ENCODE results near the gene ARMC7. TPM values are rescaled to one million over a fixed set of nuclear protein-coding genes. Genes with fewer than 3 reads are reported as not detected.
A peak's percentile ranks its signal among the peaks of the same experiment; 100 is the strongest.

Gene ARMC7
- total and polyA plus RNA-seq, 2 of the 13 experiments (the other 11 are each of a cell fraction or from before 2014, with no cell fraction given): 3.9 to 4.2 TPM

DNA sequence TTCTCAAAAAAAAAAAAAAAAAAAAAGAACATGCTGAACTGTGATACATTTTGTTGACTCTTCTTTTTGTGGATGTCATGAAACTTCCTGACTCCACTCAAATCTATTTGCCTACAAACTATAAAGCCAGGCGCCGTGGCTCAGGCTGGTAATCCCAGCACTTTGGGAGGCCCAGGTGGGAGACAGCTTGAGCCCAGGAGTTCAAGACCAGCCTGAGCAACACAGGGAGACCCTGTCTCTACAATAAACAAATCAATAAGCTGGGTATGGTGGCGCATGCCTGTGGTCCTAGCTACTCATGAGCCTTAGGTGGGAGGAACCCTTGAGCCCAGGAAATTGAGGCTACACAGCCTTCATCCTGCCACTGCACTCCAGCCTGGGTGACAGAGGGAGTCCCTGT is 23.2 kb downstream of the ARMC7 start (continued):
- TF ChIP-seq THAP9 (CRISPR knock-in tag; IDR thresholded peaks at IDR 0.05; ENCODE audit: borderline replicate concordance) (no peak), FOXP1 (IDR thresholded peaks at IDR 0.05) (no peak), FOXP1 (CRISPR knock-in tag; IDR thresholded peaks at IDR 0.05) (peak; percentile 51), ZNF772 (CRISPR knock-in tag; IDR thresholded peaks at IDR 0.05) (0 out of 2 replicates have a peak, but pooled peaks have one; percentile 30), ETV5 (CRISPR knock-in tag; IDR thresholded peaks at IDR 0.05; ENCODE audit: borderline replicate concordance) (peak; percentile 28; the same call in 1 of the 2 replicates), SALL1 (CRISPR knock-in tag; IDR thresholded peaks at IDR 0.05) (peak; percentile 48; the same call in 1 of the 2 replicates), RXRA (CRISPR knock-in tag; IDR thresholded peaks at IDR 0.05) (no peak), ZNF839 (CRISPR knock-in tag; IDR thresholded peaks at IDR 0.05; ENCODE audit: borderline replicate concordance) (0 out of 2 replicates have a peak, but pooled peaks have one; percentile 19), FOXA1 (IDR thresholded peaks at IDR 0.05) (no peak), FOXA1 (CRISPR knock-in tag; IDR thresholded peaks at IDR 0.05) (no peak), SAP130 (CRISPR knock-in tag; IDR thresholded peaks at IDR 0.05; ENCODE audit: low read depth) (peak; percentile 56), MAX (IDR thresholded peaks at IDR 0.05) (peak; percentile 32; the same call in 1 of the 2 replicates), SP140L (CRISPR knock-in tag; IDR thresholded peaks at IDR 0.05; ENCODE audit: borderline replicate concordance) (no peak), MED1 (CRISPR knock-in tag; IDR thresholded peaks at IDR 0.05) (peak; percentile 14; the same call in 1 of the 2 replicates), ZNF292 (CRISPR knock-in tag; IDR thresholded peaks at IDR 0.05; ENCODE audit: borderline replicate concordance, low read depth) (no peak), KLF6 (CRISPR knock-in tag; IDR thresholded peaks at IDR 0.05) (no peak), ZSCAN31 (CRISPR knock-in tag; IDR thresholded peaks at IDR 0.05; ENCODE audit: low read depth) (0 out of 2 replicates have a peak, but pooled peaks have one; percentile 7), ZIK1 (CRISPR knock-in tag; IDR thresholded peaks at IDR 0.05; ENCODE audit: borderline replicate concordance, low read depth) (no peak), PHF5A (CRISPR knock-in tag; IDR thresholded peaks at IDR 0.05; ENCODE audit: low read depth, unreplicated experiment) (peak; percentile 11), EP300 (IDR thresholded peaks at IDR 0.05; ENCODE audit: low read depth in 2 of 2, low read length in 2 of 2) (0 out of 4 replicates have a peak, but pooled peaks of 1 of the 2 experiments have one; percentile 2), EP300 (CRISPR knock-in tag; IDR thresholded peaks at IDR 0.05; ENCODE audit: borderline replicate concordance) (no peak), MBNL3 (CRISPR knock-in tag; conservative IDR thresholded peaks at IDR 0.05) (no peak), IKZF4 (CRISPR knock-in tag; IDR thresholded peaks at IDR 0.05; ENCODE audit: borderline replicate concordance, low read depth, not compliant biosample characterization) (no peak), YY1 (IDR thresholded peaks at IDR 0.05; ENCODE audit: insufficient read depth, insufficient replicate concordance, low read depth, low read length) (no peak), PHF21A (CRISPR knock-in tag; IDR thresholded peaks at IDR 0.05) (peak; percentile 56), RAD21 (CRISPR knock-in tag; IDR thresholded peaks at IDR 0.05) (no peak), TCF7 (IDR thresholded peaks at IDR 0.05; ENCODE audit: low read depth) (peak; percentile 24; the same call in 1 of the 2 replicates), STAT5B (CRISPR knock-in tag; IDR thresholded peaks at IDR 0.05) (peak; percentile 32; the same call in 1 of the 2 replicates)
- TF ChIP-seq, protein P1, sequence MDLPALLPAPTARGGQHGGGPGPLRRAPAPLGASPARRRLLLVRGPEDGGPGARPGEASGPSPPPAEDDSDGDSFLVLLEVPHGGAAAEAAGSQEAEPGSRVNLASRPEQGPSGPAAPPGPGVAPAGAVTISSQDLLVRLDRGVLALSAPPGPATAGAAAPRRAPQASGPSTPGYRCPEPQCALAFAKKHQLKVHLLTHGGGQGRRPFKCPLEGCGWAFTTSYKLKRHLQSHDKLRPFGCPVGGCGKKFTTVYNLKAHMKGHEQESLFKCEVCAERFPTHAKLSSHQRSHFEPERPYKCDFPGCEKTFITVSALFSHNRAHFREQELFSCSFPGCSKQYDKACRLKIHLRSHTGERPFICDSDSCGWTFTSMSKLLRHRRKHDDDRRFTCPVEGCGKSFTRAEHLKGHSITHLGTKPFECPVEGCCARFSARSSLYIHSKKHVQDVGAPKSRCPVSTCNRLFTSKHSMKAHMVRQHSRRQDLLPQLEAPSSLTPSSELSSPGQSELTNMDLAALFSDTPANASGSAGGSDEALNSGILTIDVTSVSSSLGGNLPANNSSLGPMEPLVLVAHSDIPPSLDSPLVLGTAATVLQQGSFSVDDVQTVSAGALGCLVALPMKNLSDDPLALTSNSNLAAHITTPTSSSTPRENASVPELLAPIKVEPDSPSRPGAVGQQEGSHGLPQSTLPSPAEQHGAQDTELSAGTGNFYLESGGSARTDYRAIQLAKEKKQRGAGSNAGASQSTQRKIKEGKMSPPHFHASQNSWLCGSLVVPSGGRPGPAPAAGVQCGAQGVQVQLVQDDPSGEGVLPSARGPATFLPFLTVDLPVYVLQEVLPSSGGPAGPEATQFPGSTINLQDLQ (CRISPR knock-in tag; IDR thresholded peaks at IDR 0.05): no peak
